ENCODE results near the gene LRRC42.

GRCh38 chr1:53913352-53914033 is 32.7 kb upstream of the LRRC42 start:
- TF ChIP-seq CTCF (IDR thresholded peaks at IDR 0.05; ENCODE audit: low read depth, low read length, missing input control), result no peak
- no peak for TF ChIP-seq JUND (IDR thresholded peaks at IDR 0.05)
- TF ChIP-seq REST (IDR thresholded peaks at IDR 0.05), result no peak
- TF ChIP-seq RXRA (IDR thresholded peaks at IDR 0.05), result no peak
- no peak for TF ChIP-seq NR2F2 (IDR thresholded peaks at IDR 0.05)
- TF ChIP-seq TAF1 (conservative IDR thresholded peaks at IDR 0.05), result no peak
- no peak for TF ChIP-seq MAX (IDR thresholded peaks at IDR 0.05)
- TF ChIP-seq ZBTB33 (IDR thresholded peaks at IDR 0.05), result no peak
- no peak for TF ChIP-seq ATF3 (IDR thresholded peaks at IDR 0.05)
